Omental fat pad (tissue), 4 donors: Measurements from ENCODE around the gene LDLRAD2. TPM values are rescaled to one million over a fixed set of nuclear protein-coding genes. Genes with fewer than 3 reads are reported as not detected.
"Not testable (repeated sequence)": the region's sequence is repeated elsewhere in the genome, so short reads cannot be mapped to it uniquely, and the experiment has no call there.

Experiments used
- ATAC-seq: fragments of 150-250 bp; one replicate; pipeline ENCODE4 v1.9.1; 2016; ENCODE audit warnings: mild to moderate bottlenecking, moderate library complexity; ENCODE audit not compliant: low FRiP score
- DNase-seq: peaks from one replicate; pipeline ENCODE4 v3.0.0-alpha.2; 2019; ENCODE audit warnings: low spot score
- CTCF ChIP-seq, 3 donors: fragments of 450-650 bp; IDR thresholded peaks; one replicate each; pipeline ENCODE4 v1.5.1; 2016 to 2017; ENCODE audit warnings: antibody characterized with exemption in 3 of 3, mild to moderate bottlenecking in 3 of 3, moderate library complexity in 2 of 3
- total RNA-seq, 4 donors: library from RNA; depleted of rRNA; stranded (reverse); fragments of >200 nt; gene quantifications; one replicate each; pipeline ENCODE4 v1.1.0, GENCODE V29; 2016

Gene LDLRAD2
- total RNA-seq, 4 donors from 2014 or later = not detected

- ATAC-seq (no peak), DNase-seq (no peak)
- no peak for TF ChIP-seq CTCF (IDR thresholded peaks at IDR 0.05)
These were observed 10.3 kb downstream of the LDLRAD2 start for GRCh38 chr1:21822349-21822748.

- DNase-seq (no peak), ATAC-seq (no peak)
- TF ChIP-seq CTCF (IDR thresholded peaks at IDR 0.05) = no peak
These were observed 11.3 kb downstream of the LDLRAD2 start for GRCh38 chr1:21823206-21823979.

GRCh38 chr1:21823980-21824702, 12.1 kb downstream of the LDLRAD2 start:
- TF ChIP-seq CTCF (IDR thresholded peaks at IDR 0.05) = no peak
- DNase-seq (no peak), ATAC-seq (no peak)

GRCh38 chr1:21824926-21825325, 12.9 kb downstream of the LDLRAD2 start:
- TF ChIP-seq CTCF (IDR thresholded peaks at IDR 0.05) = no peak
- DNase-seq = no peak
- no peak for ATAC-seq

- DNase-seq (no peak), ATAC-seq (no peak)
- TF ChIP-seq CTCF (IDR thresholded peaks at IDR 0.05) = no peak
These were observed 13.3 kb downstream of the LDLRAD2 start for GRCh38 chr1:21825393-21825792.

- not testable (repeated sequence) for ATAC-seq, DNase-seq
These were observed 14.6 kb downstream of the LDLRAD2 start for GRCh38 chr1:21826694-21827093.

- no peak for TF ChIP-seq CTCF (IDR thresholded peaks at IDR 0.05)
- ATAC-seq (no peak), DNase-seq (no peak)
These were observed 15.1 kb downstream of the LDLRAD2 start for GRCh38 chr1:21827141-21827679.
